GM18867 (cell line): Measurements from ENCODE around the gene FBN2.
A peak's percentile ranks its signal among the peaks of the same experiment; 100 is the strongest.

ENCODE experiments used
- ATAC-seq: cut with Tn5 transposase; IDR thresholded peaks from one replicate; pipeline ENCODE4 v1.9.1; 2021; ENCODE audit warnings: mild to moderate bottlenecking, moderate library complexity; ENCODE audit not compliant: unreplicated experiment

Gene FBN2

GRCh38 chr5:128259607-128260021, 278.4 kb downstream of the FBN2 start:
- no peak for ATAC-seq

DNA sequence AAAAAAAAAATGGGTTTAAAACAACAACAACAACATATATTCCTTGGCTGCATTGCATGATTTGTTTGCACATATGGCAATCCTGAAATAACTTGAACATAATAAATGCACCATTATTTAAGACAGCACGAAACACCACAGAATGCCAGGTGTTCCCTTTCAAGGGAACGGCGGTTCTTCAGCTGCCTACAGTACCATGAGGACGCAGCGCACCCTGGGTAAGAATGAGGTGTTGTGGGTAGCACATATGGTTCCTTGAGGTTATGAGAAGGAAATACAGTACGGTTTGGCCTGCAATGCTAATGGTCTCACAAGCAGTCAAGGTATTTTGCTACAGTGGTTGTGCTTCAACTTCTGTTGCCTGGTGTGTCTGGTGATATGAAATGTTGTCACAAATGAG, 279.7 kb downstream of the FBN2 start:
- no peak for ATAC-seq

GRCh38 chr5:128257076-128257475, 281.0 kb downstream of the FBN2 start:
- no peak for ATAC-seq

DNA sequence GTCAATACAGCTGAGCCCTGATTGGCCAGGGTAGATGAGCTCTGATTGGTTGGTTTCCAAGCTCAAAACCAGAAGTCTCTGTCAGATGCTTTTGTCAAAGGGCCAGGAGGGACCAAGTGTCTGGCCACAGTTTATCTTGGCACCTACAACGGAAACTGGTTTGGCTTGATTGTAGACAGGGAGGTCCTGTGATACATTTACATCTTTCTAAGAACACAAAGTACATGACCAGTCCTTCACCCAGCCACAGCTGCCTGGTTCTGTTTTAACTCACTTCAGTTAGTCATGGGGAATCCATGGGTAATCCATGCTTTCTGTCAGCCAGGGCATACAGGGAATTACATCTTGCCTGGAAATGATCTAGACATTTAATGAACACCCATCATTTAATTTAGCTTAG, 283.3 kb downstream of the FBN2 start:
- ATAC-seq = no peak

GRCh38 chr5:128253880-128254279, 284.2 kb downstream of the FBN2 start:
- no peak for ATAC-seq

GRCh38 chr5:128253161-128253560, 284.9 kb downstream of the FBN2 start:
- ATAC-seq = no peak

DNA sequence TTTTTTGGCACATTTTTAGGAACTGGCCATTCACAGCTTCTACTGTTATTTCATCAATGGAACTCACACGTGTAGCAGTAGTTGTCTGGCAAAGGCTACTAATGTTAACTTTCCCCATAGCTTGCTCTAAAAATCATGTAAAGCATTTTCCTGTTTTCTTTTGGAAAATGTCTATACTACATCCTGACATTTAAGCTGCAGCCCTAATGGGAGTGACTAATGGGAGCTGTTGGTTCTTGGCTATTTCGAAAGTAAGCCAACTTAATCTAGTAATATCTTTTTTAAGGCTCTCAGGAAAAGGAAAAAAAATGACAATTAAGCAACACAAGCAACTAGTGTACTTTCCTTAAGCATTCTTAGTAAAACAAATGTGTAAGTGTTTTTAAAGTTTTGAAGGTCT, 285.3 kb downstream of the FBN2 start:
- ATAC-seq = no peak

DNA sequence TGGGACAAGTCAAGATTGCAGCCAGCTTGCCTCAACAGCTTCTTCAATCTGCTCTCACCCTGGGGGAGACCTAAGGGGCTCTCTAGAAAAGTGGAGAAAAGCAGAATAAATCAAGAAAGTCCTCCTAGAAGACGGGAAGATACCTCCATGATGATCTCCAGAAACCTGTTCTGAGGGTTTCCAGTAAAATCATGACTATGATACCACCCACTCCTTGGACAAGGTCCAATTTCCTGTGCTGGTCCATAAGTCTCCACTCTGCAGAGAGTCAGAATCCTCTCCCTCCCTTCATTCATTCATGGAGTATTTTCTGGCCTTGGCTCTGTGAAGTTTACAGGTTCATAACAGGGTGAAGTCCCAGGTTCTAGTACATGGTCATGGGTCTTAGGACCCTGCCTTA, 285.8 kb downstream of the FBN2 start:
- ATAC-seq = no peak

- no peak for ATAC-seq
Observed at GRCh38 chr5:128245974-128246373, 292.1 kb downstream of the FBN2 start.

GRCh38 chr5:128243958-128244582, 294.0 kb downstream of the FBN2 start:
- ATAC-seq = no peak

GRCh38 chr5:128241051-128241695, 296.9 kb downstream of the FBN2 start:
- ATAC-seq = no peak

DNA sequence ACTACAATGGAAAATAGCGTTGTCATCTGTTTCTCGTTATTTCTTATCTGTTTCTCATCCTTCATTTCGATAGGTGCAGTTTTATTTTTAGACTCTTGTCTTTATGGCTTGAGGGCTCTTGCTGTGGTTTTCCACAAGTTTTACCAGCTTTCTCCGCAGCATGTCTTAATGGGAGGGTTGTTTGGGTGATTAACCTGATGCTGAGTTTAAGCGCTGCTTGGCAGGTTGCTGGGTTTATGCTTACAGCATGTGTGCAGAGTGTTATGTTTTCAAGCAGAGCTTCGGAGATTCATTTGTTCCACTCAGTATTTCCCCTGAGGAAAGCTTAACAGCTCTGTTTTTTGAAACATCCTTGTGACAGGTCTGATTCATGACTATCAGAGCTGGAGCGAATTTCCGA, 300.5 kb downstream of the FBN2 start:
- no peak for ATAC-seq

- ATAC-seq = no peak
Observed at GRCh38 chr5:128237000-128237399, 301.0 kb downstream of the FBN2 start.

GRCh38 chr5:128236334-128236733, 301.7 kb downstream of the FBN2 start:
- no peak for ATAC-seq

- ATAC-seq = no peak
Observed at GRCh38 chr5:128234928-128235641, 303.0 kb downstream of the FBN2 start.

DNA sequence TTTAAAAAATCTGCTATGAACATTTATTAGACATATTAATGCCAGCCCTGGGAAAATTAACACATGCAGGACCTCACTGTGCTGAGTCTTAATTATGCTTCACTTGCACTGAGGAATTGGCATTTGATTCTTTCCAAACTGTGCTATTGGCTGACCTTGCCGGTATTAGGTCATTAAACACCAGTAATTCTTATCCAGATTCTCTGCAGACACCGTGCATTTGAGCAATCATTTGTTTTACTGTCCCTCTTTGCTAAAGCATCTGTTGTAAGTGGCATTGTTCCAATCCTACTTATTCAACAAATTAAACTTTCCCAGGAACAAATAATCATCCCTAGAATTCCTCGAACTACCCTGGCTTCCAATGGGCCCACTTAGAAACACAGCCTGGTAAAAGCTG, 309.5 kb downstream of the FBN2 start:
- no peak for ATAC-seq

- ATAC-seq = no peak
Observed at GRCh38 chr5:128228008-128228407, 310.0 kb downstream of the FBN2 start.

GRCh38 chr5:128225245-128226030, 312.6 kb downstream of the FBN2 start:
- ATAC-seq = no peak

DNA sequence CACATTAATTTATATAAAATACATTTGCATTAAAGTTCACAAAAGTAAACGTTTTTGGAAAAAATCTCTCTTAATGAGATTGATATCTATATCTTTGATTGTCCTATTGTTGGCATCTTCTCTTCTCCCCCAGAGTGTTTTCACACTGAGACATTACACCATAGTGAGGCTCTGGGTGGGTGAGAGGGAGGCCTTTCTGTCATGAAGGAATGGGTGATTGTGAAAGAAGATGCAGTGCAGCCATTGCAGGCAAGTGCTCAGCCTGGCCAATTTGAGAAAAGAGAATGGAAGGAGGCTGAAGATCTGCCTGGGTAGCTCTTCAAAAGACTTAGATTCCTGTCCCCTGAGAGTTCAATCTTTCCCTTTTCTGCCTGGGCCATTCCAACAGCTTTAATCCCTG, 313.7 kb downstream of the FBN2 start:
- ATAC-seq = no peak

DNA sequence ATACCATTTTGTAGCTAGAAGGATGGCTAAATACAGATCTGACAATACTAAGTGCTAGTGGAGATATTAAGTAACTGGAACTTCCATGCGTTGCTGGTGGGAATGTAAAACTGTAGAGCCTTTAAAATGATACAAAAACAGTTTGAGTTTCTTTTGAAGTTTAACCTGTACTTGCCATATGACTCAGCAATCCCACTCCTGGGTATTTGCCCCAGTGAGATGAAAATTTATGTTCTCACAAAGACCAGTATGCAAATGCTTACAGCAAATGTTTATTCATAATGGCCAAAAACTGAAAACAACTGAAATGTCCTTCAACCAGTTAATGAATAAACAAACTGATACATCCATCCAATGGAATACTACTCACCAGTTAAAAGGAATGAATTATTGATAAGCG, 317.2 kb downstream of the FBN2 start:
- peak; percentile 49 for ATAC-seq

- no peak for ATAC-seq
Observed at GRCh38 chr5:128216860-128217531, 321.0 kb downstream of the FBN2 start.
